ENCODE data around the gene TNS1.

DNA sequence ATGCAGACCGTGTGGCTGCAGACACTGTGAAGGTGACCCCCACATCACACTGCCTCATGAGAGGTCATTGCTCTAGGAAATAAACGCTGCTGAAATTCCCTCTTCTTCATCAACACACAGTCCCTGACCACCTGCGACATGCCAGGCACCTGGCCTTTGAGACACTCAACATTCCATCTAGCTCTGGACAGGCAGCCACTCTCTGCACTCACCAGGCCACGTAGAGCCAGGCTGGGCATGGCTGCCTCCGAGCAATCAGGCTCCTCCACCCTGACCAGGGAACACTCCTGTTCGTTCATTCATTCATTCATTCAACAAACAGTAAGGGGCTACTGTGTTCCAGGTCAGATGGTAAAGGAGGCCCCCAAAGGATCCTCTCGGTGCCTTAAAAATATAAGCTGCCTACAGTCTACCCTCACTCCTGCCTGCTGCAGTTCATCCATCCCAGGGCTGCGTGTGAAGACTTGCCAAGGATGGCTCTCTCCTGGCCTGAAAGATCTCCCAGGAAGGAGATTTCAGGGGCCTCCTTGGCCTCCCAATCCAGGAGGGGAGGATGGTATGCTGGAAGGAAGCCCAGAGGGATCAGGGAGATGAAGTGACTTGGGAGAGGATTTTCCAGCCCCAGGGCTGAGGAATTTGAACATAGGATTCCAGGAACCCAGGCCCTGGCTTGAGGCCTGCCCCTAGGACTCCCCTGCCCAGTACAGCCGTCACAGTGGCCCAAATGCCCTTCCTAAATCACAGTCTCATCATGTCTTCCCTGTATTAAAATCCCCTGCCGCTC is 66.7 kb downstream of the TNS1 start:
- TF ChIP-seq, protein P1, sequence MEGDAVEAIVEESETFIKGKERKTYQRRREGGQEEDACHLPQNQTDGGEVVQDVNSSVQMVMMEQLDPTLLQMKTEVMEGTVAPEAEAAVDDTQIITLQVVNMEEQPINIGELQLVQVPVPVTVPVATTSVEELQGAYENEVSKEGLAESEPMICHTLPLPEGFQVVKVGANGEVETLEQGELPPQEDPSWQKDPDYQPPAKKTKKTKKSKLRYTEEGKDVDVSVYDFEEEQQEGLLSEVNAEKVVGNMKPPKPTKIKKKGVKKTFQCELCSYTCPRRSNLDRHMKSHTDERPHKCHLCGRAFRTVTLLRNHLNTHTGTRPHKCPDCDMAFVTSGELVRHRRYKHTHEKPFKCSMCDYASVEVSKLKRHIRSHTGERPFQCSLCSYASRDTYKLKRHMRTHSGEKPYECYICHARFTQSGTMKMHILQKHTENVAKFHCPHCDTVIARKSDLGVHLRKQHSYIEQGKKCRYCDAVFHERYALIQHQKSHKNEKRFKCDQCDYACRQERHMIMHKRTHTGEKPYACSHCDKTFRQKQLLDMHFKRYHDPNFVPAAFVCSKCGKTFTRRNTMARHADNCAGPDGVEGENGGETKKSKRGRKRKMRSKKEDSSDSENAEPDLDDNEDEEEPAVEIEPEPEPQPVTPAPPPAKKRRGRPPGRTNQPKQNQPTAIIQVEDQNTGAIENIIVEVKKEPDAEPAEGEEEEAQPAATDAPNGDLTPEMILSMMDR (IDR thresholded peaks at IDR 0.05; ENCODE audit: poor library complexity) = no peak
- no peak for TF ChIP-seq EZH2 (IDR thresholded peaks at IDR 0.05; ENCODE audit: borderline replicate concordance)
- TF ChIP-seq EZH2phosphoT487 (IDR thresholded peaks at IDR 0.05; ENCODE audit: low read depth, severe bottlenecking, unreplicated experiment) = no peak

Measured in hepatocyte (in vitro differentiated cells).